ENCODE data around the gene STK32C. TPM values are rescaled to one million over a fixed set of nuclear protein-coding genes. Genes with fewer than 3 reads are reported as not detected.
A peak's percentile ranks its signal among the peaks of the same experiment; 100 is the strongest.
"Not testable (repeated sequence)": the region's sequence is repeated elsewhere in the genome, so short reads cannot be mapped to it uniquely, and the experiment has no call there.

STK32C gene
- total RNA-seq, 1 donor from 2014 or later = 19.6 TPM

DNA sequence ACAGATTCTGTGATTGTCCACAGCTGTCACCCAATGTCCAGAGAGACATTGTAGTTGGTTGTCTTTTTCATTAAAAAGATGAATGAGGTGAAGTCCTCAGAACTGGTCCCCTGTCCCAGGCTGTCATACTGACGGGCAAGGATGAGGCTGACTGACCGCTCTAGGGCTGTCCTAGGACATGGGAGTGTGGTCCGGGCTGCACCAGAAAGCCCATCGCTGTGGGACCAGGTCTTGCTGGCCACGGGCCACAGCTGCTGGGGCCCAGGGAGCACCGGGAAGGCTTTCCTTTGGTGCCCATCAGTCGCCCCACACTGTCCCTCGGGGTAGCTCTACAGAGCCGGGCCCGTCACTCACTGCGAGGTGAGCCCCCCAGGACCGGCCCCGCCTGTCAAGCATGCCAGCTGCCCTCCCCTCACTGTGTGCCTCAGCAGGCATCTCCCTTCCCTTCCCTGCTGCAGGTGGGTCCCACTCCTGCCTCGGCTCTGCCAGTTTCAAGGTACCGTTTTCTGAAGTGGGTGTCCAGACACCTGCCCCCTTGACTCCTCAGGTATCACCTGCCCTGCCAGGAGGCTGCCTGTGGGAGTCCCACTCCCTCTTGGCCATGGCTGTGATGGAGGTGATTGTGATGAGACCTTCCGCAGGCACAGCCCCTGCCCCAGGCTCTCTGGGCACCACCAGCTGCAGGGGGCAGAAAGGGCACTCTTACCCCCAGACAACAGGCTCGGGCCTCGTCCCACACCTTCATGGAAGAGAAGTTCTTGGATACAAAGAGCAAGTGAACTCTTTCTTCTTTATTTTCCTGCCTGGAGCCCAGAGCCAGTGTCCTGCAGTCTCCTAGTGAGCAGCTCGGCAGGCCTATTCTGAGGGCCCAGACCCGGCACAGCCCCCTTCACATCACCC, 46.0 kb upstream of the STK32C start:
- Mint-ChIP-seq H3K36me3 (ENCODE audit: low read depth) (no peaks in the 10 kb centered on the region), H3K9me3 (no peaks in the 10 kb centered on the region), H3K27ac (ENCODE audit: unreplicated experiment) (peak overlapping the region; percentile 50), H3K4me3 (no peak overlapping the region), H3K27me3 (ENCODE audit: low read depth) (no peaks in the 10 kb centered on the region), H3K4me1 (no peaks in the 10 kb centered on the region)
- TF ChIP-seq, protein P1, sequence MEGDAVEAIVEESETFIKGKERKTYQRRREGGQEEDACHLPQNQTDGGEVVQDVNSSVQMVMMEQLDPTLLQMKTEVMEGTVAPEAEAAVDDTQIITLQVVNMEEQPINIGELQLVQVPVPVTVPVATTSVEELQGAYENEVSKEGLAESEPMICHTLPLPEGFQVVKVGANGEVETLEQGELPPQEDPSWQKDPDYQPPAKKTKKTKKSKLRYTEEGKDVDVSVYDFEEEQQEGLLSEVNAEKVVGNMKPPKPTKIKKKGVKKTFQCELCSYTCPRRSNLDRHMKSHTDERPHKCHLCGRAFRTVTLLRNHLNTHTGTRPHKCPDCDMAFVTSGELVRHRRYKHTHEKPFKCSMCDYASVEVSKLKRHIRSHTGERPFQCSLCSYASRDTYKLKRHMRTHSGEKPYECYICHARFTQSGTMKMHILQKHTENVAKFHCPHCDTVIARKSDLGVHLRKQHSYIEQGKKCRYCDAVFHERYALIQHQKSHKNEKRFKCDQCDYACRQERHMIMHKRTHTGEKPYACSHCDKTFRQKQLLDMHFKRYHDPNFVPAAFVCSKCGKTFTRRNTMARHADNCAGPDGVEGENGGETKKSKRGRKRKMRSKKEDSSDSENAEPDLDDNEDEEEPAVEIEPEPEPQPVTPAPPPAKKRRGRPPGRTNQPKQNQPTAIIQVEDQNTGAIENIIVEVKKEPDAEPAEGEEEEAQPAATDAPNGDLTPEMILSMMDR (conservative IDR thresholded peaks at IDR 0.05) = no peak
- no peak for DNase-seq (ENCODE audit: low read depth, low spot score)

DNA sequence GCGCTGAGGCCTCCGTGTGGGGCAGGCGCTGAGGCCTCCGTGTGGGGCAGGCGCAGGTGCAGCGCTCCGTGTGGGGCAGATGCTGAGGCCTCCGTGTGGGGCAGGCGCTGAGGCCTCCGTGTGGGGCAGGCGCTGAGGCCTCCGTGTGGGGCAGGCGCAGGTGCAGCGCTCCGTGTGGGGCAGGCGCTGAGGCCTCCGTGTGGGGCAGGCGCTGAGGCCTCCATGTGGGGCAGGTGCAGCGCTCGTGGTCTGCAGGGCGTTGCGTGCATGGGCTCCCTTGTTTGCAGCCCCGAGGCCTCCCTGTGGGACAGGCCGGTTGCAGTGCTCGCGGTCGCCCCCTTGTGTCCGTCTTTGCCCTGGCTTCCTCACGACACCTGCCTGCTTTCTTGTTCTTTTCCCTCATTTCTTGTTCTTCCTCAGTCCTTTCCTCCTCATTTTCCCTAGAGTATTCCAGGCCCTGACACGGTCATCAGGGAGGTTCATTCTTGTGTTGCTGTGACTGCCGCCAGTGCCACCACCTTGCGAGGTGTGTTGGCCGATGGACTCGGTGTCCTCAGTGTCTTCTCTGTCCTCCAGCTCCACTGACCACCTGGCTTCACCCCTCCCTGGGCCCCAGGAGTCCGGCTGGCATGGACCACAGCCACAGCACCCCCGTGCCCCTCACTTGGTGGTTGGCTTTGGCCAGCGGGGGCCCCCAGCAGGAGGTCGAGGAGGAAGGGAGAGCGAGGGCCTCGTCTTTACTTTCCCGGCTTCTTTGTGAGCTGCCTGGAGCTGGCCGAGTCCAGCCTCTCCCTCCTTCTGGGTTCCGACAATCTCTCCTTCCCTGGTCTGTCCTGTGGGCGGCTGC, 44.9 kb upstream of the STK32C start:
- DNase-seq (ENCODE audit: low read depth, low spot score) = peak; percentile 86
- H3K4me3 Mint-ChIP-seq; H3K4me1 Mint-ChIP-seq; H3K27me3 Mint-ChIP-seq (ENCODE audit: low read depth); H3K9me3 Mint-ChIP-seq; H3K36me3 Mint-ChIP-seq (ENCODE audit: low read depth): not testable (repeated sequence)
- TF ChIP-seq, protein P1 (conservative IDR thresholded peaks at IDR 0.05) = peak; percentile 75
- peak overlapping the region; percentile 96 for H3K27ac Mint-ChIP-seq (ENCODE audit: unreplicated experiment)

DNA sequence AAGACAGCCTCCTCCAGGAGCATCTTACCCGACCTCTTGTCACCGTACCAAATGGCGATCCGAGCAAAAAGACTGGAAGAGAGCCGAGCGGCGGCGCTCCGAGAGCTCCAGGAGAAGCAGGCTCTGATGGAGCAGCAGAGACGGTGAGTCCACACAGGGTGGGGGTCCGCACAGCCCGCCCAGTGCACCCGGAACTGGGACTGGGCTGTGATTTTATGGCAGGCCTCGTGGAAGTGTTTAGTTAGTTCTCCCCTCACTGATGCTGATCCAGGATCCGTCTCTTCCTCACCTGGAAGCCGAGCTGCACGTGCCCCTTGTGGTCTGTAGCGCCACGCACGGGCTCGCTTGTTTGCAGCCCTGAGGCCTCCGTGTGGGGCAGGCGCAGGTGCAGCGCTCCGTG, 43.9 kb upstream of the STK32C start:
- Mint-ChIP-seq H3K36me3 (ENCODE audit: low read depth) (no peaks in the 10 kb centered on the region), H3K4me3 (no peak overlapping the region), H3K27me3 (ENCODE audit: low read depth) (no peaks in the 10 kb centered on the region), H3K27ac (ENCODE audit: unreplicated experiment) (no peak overlapping the region), H3K4me1 (no peaks in the 10 kb centered on the region), H3K9me3 (no peaks in the 10 kb centered on the region)
- TF ChIP-seq, protein P1 (conservative IDR thresholded peaks at IDR 0.05) = no peak
- DNase-seq (ENCODE audit: low read depth, low spot score) = no peak

- Mint-ChIP-seq H3K4me1 (no peaks in the 10 kb centered on the region), H3K27ac (ENCODE audit: unreplicated experiment) (no peak overlapping the region), H3K36me3 (ENCODE audit: low read depth) (no peaks in the 10 kb centered on the region), H3K27me3 (ENCODE audit: low read depth) (no peaks in the 10 kb centered on the region), H3K4me3 (no peak overlapping the region), H3K9me3 (no peaks in the 10 kb centered on the region)
- TF ChIP-seq, protein P1 (conservative IDR thresholded peaks at IDR 0.05) = no peak
- no peak for DNase-seq (ENCODE audit: low read depth, low spot score)
These were observed 43.2 kb upstream of the STK32C start for GRCh38 chr10:132350946-132351345.

- no peak overlapping the region for H3K27ac Mint-ChIP-seq (ENCODE audit: unreplicated experiment)
- H3K4me1 Mint-ChIP-seq = no peaks in the 10 kb centered on the region
- no peak for DNase-seq (ENCODE audit: low read depth, low spot score)
- H3K36me3 Mint-ChIP-seq (ENCODE audit: low read depth) = no peaks in the 10 kb centered on the region
- no peaks in the 10 kb centered on the region for H3K27me3 Mint-ChIP-seq (ENCODE audit: low read depth)
- no peaks in the 10 kb centered on the region for H3K9me3 Mint-ChIP-seq
- TF ChIP-seq, protein P1 (conservative IDR thresholded peaks at IDR 0.05) = no peak
- H3K4me3 Mint-ChIP-seq = no peak overlapping the region
These were observed 42.6 kb upstream of the STK32C start for GRCh38 chr10:132350391-132350790.

Measured in neural crest cell (in vitro differentiated cells).